Stomach smooth muscle (tissue), 2 donors: ENCODE measurements around the gene TCEANC2.
"Not testable (repeated sequence)": the region's sequence is repeated elsewhere in the genome, so short reads cannot be mapped to it uniquely, and the experiment has no call there.

Source experiments
- H3K27ac ChIP-seq: one replicate; pipeline ENCODE4 v1.7.0; 2013; ENCODE audit warnings: mild to moderate bottlenecking, low read length, inconsistent platforms
- H3K27me3 ChIP-seq, 2 donors: one replicate each; pipeline ENCODE4 v1.7.0; 2013; ENCODE audit warnings: low read length in 2 of 2; ENCODE audit not compliant: insufficient read depth in 2 of 2, control insufficient read depth in 1 of 2
- H3K36me3 ChIP-seq, 2 donors: one replicate each; pipeline ENCODE4 v1.7.0; 2013; ENCODE audit warnings: low read length in 2 of 2; ENCODE audit not compliant: control insufficient read depth in 2 of 2, insufficient read depth in 2 of 2
- H3K4me1 ChIP-seq: one replicate; pipeline ENCODE4 v1.7.0; 2013; ENCODE audit warnings: low read length; ENCODE audit not compliant: control insufficient read depth, insufficient read depth
- H3K4me3 ChIP-seq, 2 donors: one replicate each; pipeline ENCODE4 v1.7.0; 2013; ENCODE audit warnings: low read length in 2 of 2
- H3K9ac ChIP-seq, 2 donors: one replicate each; pipeline ENCODE4 v1.7.0; 2013; ENCODE audit warnings: low read length in 2 of 2, mild to moderate bottlenecking in 1 of 2
- H3K9me3 ChIP-seq, 2 donors: one replicate each; pipeline ENCODE4 v1.7.0; 2013; ENCODE audit warnings: low read length in 2 of 2; ENCODE audit not compliant: control insufficient read depth in 2 of 2
- donor health status: healthy.
- donor health status: Pancreatic carcinoma.

TCEANC2 gene

GRCh38 chr1:54104613-54105012 is 51.2 kb downstream of the TCEANC2 start:
- H3K4me1 ChIP-seq, H3K36me3 ChIP-seq, H3K9ac ChIP-seq, H3K27ac ChIP-seq, H3K9me3 ChIP-seq, H3K27me3 ChIP-seq, H3K4me3 ChIP-seq: not testable (repeated sequence)

GRCh38 chr1:54105080-54105479 is 51.7 kb downstream of the TCEANC2 start:
- no peak overlapping the region for H3K27ac ChIP-seq
- no peaks in the 10 kb centered on the region for H3K4me1 ChIP-seq
- no peaks in the 10 kb centered on the region for H3K27me3 ChIP-seq

GRCh38 chr1:54105736-54106269 is 52.4 kb downstream of the TCEANC2 start:
- no peak overlapping the region for H3K9ac ChIP-seq
- peaks cover 0 to 2% of the 10 kb centered on the region in 2 donors for H3K36me3 ChIP-seq
- no peaks in the 10 kb centered on the region for H3K9me3 ChIP-seq
- no peaks in the 10 kb centered on the region for H3K4me1 ChIP-seq
- no peak overlapping the region for H3K4me3 ChIP-seq
- H3K27ac ChIP-seq, result no peak overlapping the region
- no peaks in the 10 kb centered on the region for H3K27me3 ChIP-seq

More at GRCh38 chr1:54105080-54105479, 51.7 kb downstream of the TCEANC2 start:
- H3K4me3 ChIP-seq, result no peak overlapping the region
- peaks cover 0 to 2% of the 10 kb centered on the region in 2 donors for H3K36me3 ChIP-seq
- H3K9ac ChIP-seq, result no peak overlapping the region
- no peaks in the 10 kb centered on the region for H3K9me3 ChIP-seq

- H3K9ac ChIP-seq, result no peak overlapping the region
- no peak overlapping the region for H3K27ac ChIP-seq
- H3K27me3 ChIP-seq, result no peaks in the 10 kb centered on the region
- no peaks in the 10 kb centered on the region for H3K36me3 ChIP-seq
- H3K4me3 ChIP-seq, result no peak overlapping the region
- no peaks in the 10 kb centered on the region for H3K9me3 ChIP-seq
- no peaks in the 10 kb centered on the region for H3K4me1 ChIP-seq
Measured at GRCh38 chr1:54107131-54107530, 53.7 kb downstream of the TCEANC2 start.

- Histone ChIP-seq H3K27me3 (no peaks in the 10 kb centered on the region), H3K27ac (no peak overlapping the region), H3K9ac (no peak overlapping the region), H3K36me3 (no peaks in the 10 kb centered on the region), H3K4me3 (no peak overlapping the region), H3K9me3 (no peaks in the 10 kb centered on the region), H3K4me1 (no peaks in the 10 kb centered on the region)
Measured at GRCh38 chr1:54108156-54108555, 54.7 kb downstream of the TCEANC2 start.

- H3K27me3 ChIP-seq, result no peaks in the 10 kb centered on the region
- no peak overlapping the region for H3K27ac ChIP-seq
- H3K9me3 ChIP-seq, result no peaks in the 10 kb centered on the region
- H3K4me3 ChIP-seq, result no peak overlapping the region
- H3K36me3 ChIP-seq, result no peaks in the 10 kb centered on the region
- no peak overlapping the region for H3K9ac ChIP-seq
- H3K4me1 ChIP-seq, result no peaks in the 10 kb centered on the region
Measured at GRCh38 chr1:54109129-54110090, 56.0 kb downstream of the TCEANC2 start.

- Histone ChIP-seq H3K4me1 (no peaks in the 10 kb centered on the region), H3K36me3 (no peaks in the 10 kb centered on the region), H3K9me3 (no peaks in the 10 kb centered on the region), H3K9ac (no peak overlapping the region), H3K4me3 (no peak overlapping the region), H3K27ac (no peak overlapping the region), H3K27me3 (no peaks in the 10 kb centered on the region)
Measured at GRCh38 chr1:54110996-54111395, 57.6 kb downstream of the TCEANC2 start.

GRCh38 chr1:54111624-54112023 is 58.2 kb downstream of the TCEANC2 start:
- Histone ChIP-seq H3K27me3 (no peaks in the 10 kb centered on the region), H3K27ac (no peak overlapping the region), H3K9me3 (no peaks in the 10 kb centered on the region), H3K4me3 (no peak overlapping the region), H3K9ac (no peak overlapping the region), H3K4me1 (no peaks in the 10 kb centered on the region), H3K36me3 (no peaks in the 10 kb centered on the region)

- Histone ChIP-seq H3K27ac (no peak overlapping the region), H3K9me3 (no peaks in the 10 kb centered on the region), H3K4me3 (no peak overlapping the region), H3K4me1 (no peaks in the 10 kb centered on the region), H3K9ac (no peak overlapping the region), H3K36me3 (no peaks in the 10 kb centered on the region), H3K27me3 (no peaks in the 10 kb centered on the region)
Measured at GRCh38 chr1:54112027-54112426, 58.6 kb downstream of the TCEANC2 start.

- Histone ChIP-seq H3K27ac (no peak overlapping the region), H3K9ac (no peak overlapping the region), H3K9me3 (no peaks in the 10 kb centered on the region), H3K36me3 (no peaks in the 10 kb centered on the region), H3K4me3 (no peak overlapping the region), H3K27me3 (no peaks in the 10 kb centered on the region), H3K4me1 (no peaks in the 10 kb centered on the region)
Measured at GRCh38 chr1:54112705-54113368, 59.4 kb downstream of the TCEANC2 start.
